ENCODE results near the gene PRDM16. TPM values are rescaled to one million over a fixed set of nuclear protein-coding genes. Genes with fewer than 3 reads are reported as not detected.

Gene PRDM16
- total RNA-seq, 1 donor from 2014 or later: 21.4 TPM

- Mint-ChIP-seq H3K4me3 (ENCODE audit: unreplicated experiment) (no peak overlapping the region), H3K27me3 (ENCODE audit: unreplicated experiment) (peaks cover 6% of the 10 kb centered on the region), H3K9me3 (ENCODE audit: unreplicated experiment) (no peaks in the 10 kb centered on the region), H3K27ac (ENCODE audit: unreplicated experiment) (no peak overlapping the region), H3K36me3 (ENCODE audit: low read depth, unreplicated experiment) (no peaks in the 10 kb centered on the region), H3K4me1 (ENCODE audit: unreplicated experiment) (peaks cover 4% of the 10 kb centered on the region)
- TF ChIP-seq, protein P1, sequence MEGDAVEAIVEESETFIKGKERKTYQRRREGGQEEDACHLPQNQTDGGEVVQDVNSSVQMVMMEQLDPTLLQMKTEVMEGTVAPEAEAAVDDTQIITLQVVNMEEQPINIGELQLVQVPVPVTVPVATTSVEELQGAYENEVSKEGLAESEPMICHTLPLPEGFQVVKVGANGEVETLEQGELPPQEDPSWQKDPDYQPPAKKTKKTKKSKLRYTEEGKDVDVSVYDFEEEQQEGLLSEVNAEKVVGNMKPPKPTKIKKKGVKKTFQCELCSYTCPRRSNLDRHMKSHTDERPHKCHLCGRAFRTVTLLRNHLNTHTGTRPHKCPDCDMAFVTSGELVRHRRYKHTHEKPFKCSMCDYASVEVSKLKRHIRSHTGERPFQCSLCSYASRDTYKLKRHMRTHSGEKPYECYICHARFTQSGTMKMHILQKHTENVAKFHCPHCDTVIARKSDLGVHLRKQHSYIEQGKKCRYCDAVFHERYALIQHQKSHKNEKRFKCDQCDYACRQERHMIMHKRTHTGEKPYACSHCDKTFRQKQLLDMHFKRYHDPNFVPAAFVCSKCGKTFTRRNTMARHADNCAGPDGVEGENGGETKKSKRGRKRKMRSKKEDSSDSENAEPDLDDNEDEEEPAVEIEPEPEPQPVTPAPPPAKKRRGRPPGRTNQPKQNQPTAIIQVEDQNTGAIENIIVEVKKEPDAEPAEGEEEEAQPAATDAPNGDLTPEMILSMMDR (IDR thresholded peaks at IDR 0.05; ENCODE audit: unreplicated experiment): no peak
- DNase-seq (ENCODE audit: low spot score): no peak
Observed at GRCh38 chr1:3428899-3429298, 359.9 kb downstream of the PRDM16 start.

- H3K36me3 Mint-ChIP-seq (ENCODE audit: low read depth, unreplicated experiment): no peaks in the 10 kb centered on the region
- DNase-seq (ENCODE audit: low spot score): no peak
- H3K4me1 Mint-ChIP-seq (ENCODE audit: unreplicated experiment): peaks cover under 1% of the 10 kb centered on the region
- H3K4me3 Mint-ChIP-seq (ENCODE audit: unreplicated experiment): no peak overlapping the region
- H3K9me3 Mint-ChIP-seq (ENCODE audit: unreplicated experiment): no peaks in the 10 kb centered on the region
- no peak overlapping the region for H3K27ac Mint-ChIP-seq (ENCODE audit: unreplicated experiment)
- TF ChIP-seq, protein P1 (IDR thresholded peaks at IDR 0.05; ENCODE audit: unreplicated experiment): no peak
- H3K27me3 Mint-ChIP-seq (ENCODE audit: unreplicated experiment): peaks cover 6% of the 10 kb centered on the region
Observed at GRCh38 chr1:3429320-3429719, 360.3 kb downstream of the PRDM16 start.

- no peak for DNase-seq (ENCODE audit: low spot score)
- Mint-ChIP-seq H3K36me3 (ENCODE audit: low read depth, unreplicated experiment) (no peaks in the 10 kb centered on the region), H3K4me3 (ENCODE audit: unreplicated experiment) (no peak overlapping the region), H3K4me1 (ENCODE audit: unreplicated experiment) (no peaks in the 10 kb centered on the region), H3K27ac (ENCODE audit: unreplicated experiment) (no peak overlapping the region), H3K9me3 (ENCODE audit: unreplicated experiment) (no peaks in the 10 kb centered on the region), H3K27me3 (ENCODE audit: unreplicated experiment) (peaks cover 7% of the 10 kb centered on the region)
- TF ChIP-seq, protein P1 (IDR thresholded peaks at IDR 0.05; ENCODE audit: unreplicated experiment): no peak
Observed at GRCh38 chr1:3429766-3430165, 360.8 kb downstream of the PRDM16 start.

- no peaks in the 10 kb centered on the region for H3K4me1 Mint-ChIP-seq (ENCODE audit: unreplicated experiment)
- H3K27me3 Mint-ChIP-seq (ENCODE audit: unreplicated experiment): peaks cover 9% of the 10 kb centered on the region
- DNase-seq (ENCODE audit: low spot score): no peak
- no peak overlapping the region for H3K4me3 Mint-ChIP-seq (ENCODE audit: unreplicated experiment)
- H3K9me3 Mint-ChIP-seq (ENCODE audit: unreplicated experiment): no peaks in the 10 kb centered on the region
- TF ChIP-seq, protein P1 (IDR thresholded peaks at IDR 0.05; ENCODE audit: unreplicated experiment): no peak
- no peak overlapping the region for H3K27ac Mint-ChIP-seq (ENCODE audit: unreplicated experiment)
- no peaks in the 10 kb centered on the region for H3K36me3 Mint-ChIP-seq (ENCODE audit: low read depth, unreplicated experiment)
Observed at GRCh38 chr1:3430406-3430805, 361.4 kb downstream of the PRDM16 start.

- no peak overlapping the region for H3K4me3 Mint-ChIP-seq (ENCODE audit: unreplicated experiment)
- H3K27ac Mint-ChIP-seq (ENCODE audit: unreplicated experiment): no peak overlapping the region
- H3K4me1 Mint-ChIP-seq (ENCODE audit: unreplicated experiment): no peaks in the 10 kb centered on the region
Observed at GRCh38 chr1:3430820-3431219, 361.8 kb downstream of the PRDM16 start.

More at GRCh38 chr1:3430820-3431219, 361.8 kb downstream of the PRDM16 start:
- no peak for DNase-seq (ENCODE audit: low spot score)
- no peaks in the 10 kb centered on the region for H3K36me3 Mint-ChIP-seq (ENCODE audit: low read depth, unreplicated experiment)
- H3K9me3 Mint-ChIP-seq (ENCODE audit: unreplicated experiment): no peaks in the 10 kb centered on the region
- H3K27me3 Mint-ChIP-seq (ENCODE audit: unreplicated experiment): peaks cover 9% of the 10 kb centered on the region
- TF ChIP-seq, protein P1 (IDR thresholded peaks at IDR 0.05; ENCODE audit: unreplicated experiment): no peak
